H1 (cell line): ENCODE data around the gene ZNF143. TPM values are rescaled to one million over a fixed set of nuclear protein-coding genes. Genes with fewer than 3 reads are reported as not detected.

Source experiments
- KDM5A ChIP-seq: fragments of 200-600 bp; IDR thresholded peaks from 2 replicates; pipeline ENCODE4 v1.7.1; 2012; ENCODE audit warnings: mild to moderate bottlenecking, low read length, inconsistent platforms, mixed read lengths
- NRF1 ChIP-seq: IDR thresholded peaks from 2 replicates; pipeline ENCODE4 v1.6.1; 2011; ENCODE audit warnings: mild to moderate bottlenecking, low read depth, low read length, improper control_type of control experiment
- POU5F1 ChIP-seq: IDR thresholded peaks from 2 replicates; pipeline ENCODE4 v1.6.1; 2011; ENCODE audit warnings: low read depth, mild to moderate bottlenecking, low read length, moderate library complexity
- RBBP5 ChIP-seq: IDR thresholded peaks from 2 replicates; pipeline ENCODE4 v1.7.1; 2012; ENCODE audit warnings: low read depth, mild to moderate bottlenecking, inconsistent platforms, low read length, moderate library complexity, borderline replicate concordance
- RNF2 ChIP-seq: fragments of 200-900, 300-1000 bp; sonication (generic); IDR thresholded peaks from 2 replicates; pipeline ENCODE4 v1.7.1; 2016; ENCODE audit warnings: borderline replicate concordance, low read depth, mild to moderate bottlenecking, antibody characterized with exemption, low read length; ENCODE audit not compliant: poor library complexity, severe bottlenecking; ENCODE audit errors: missing control alignments
- SIN3A ChIP-seq, 2 experiments: IDR thresholded peaks in 1 of 2; conservative IDR thresholded peaks in 1 of 2; 2 replicates each; pipeline ENCODE4 v1.6.1; 2011 to 2012; ENCODE audit warnings: low read length in 2 of 2, improper control_type of control experiment in 1 of 2, low read depth in 1 of 2, mild to moderate bottlenecking in 1 of 2
- TAF7 ChIP-seq: optimal IDR thresholded peaks from 2 replicates; pipeline ENCODE3; 2011; ENCODE audit warnings: low read depth, mild to moderate bottlenecking, inconsistent platforms, low read length, moderate library complexity, borderline replicate concordance
- TCF12 ChIP-seq: IDR thresholded peaks from 2 replicates; pipeline ENCODE4 v1.6.1; 2011; ENCODE audit warnings: low read depth, mild to moderate bottlenecking, low read length
- polyA plus RNA-seq, 7 experiments: library from polyadenylated mRNA; depleted of rRNA in 3 of 7; stranded (reverse) in 5 of 7; unstranded in 2 of 7; fragments of >200 nt in 5 of 7; fragments of 200-250 nt in 2 of 7; gene quantifications; 1 replicate in 5 of 7; 2 replicates in 1 of 7; 4 replicates in 1 of 7; pipeline versions ENCODE4 v1.2.1 to v1.2.3, GENCODE V29; 2011 to 2013; ENCODE audit warnings: missing spikeins in 2 of 7, mixed read lengths in 2 of 7
- total RNA-seq: library from RNA; stranded (reverse); fragmentation: NEBNext Ultra II Directional; extraction: Animal tissue kit (Norgen Biotek cat#: 25700); gene quantifications from 2 replicates; pipeline ENCODE4 v1.2.1, GENCODE V29; 2021
- TF ChIP-seq, protein P1 (sequence below): fragments of 300-600 bp; sonication (generic); IDR thresholded peaks from 2 replicates; pipeline ENCODE4 v1.7.1; 2012; ENCODE audit warnings: low read length, moderate library complexity, mild to moderate bottlenecking, inconsistent platforms; ENCODE audit not compliant: insufficient replicate concordance

ZNF143 gene
- total and polyA plus RNA-seq, 2 of the 8 experiments (the other 6 are each of a cell fraction or from before 2014, with no cell fraction given), result 43.0 to 69.2 TPM

DNA sequence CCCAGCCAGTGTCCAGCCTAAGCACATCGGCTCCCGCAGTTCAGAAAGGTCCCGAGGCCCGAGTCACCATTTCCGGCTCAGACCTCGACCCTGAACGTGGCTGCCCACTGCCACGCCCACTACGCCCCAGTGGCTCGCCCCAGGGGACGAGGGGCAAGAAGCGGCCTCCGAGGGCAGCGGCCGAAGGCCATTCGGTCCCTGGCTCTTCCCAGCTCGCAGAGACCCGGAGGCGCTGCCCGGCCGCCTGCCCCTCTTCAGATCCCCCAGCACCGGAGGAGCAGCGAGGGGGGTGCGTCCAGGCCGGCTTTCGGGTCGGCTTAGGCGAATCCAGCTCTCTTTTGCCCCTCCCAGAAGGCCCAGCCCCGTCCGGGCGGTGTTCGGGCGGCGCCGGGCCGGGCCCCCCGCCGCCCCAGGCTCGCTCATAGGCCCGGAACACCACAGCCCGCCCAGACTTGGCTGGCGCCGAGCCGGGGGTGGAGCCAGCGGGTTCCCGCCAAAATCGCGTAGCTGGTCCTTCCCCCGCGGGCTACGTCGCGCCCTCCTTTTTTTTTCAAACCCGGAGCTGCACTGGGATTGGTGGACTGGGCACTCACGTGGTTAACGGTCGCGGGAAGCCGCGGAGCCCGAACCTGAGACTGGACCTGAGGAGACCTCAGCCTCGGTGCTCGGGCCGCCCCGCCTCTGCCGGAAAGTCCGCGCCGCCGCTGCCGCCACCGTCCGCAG lies 112.4 kb downstream of the ZNF143 start, which contains the start of gene WEE1 (continued):
- TF ChIP-seq, protein P1, sequence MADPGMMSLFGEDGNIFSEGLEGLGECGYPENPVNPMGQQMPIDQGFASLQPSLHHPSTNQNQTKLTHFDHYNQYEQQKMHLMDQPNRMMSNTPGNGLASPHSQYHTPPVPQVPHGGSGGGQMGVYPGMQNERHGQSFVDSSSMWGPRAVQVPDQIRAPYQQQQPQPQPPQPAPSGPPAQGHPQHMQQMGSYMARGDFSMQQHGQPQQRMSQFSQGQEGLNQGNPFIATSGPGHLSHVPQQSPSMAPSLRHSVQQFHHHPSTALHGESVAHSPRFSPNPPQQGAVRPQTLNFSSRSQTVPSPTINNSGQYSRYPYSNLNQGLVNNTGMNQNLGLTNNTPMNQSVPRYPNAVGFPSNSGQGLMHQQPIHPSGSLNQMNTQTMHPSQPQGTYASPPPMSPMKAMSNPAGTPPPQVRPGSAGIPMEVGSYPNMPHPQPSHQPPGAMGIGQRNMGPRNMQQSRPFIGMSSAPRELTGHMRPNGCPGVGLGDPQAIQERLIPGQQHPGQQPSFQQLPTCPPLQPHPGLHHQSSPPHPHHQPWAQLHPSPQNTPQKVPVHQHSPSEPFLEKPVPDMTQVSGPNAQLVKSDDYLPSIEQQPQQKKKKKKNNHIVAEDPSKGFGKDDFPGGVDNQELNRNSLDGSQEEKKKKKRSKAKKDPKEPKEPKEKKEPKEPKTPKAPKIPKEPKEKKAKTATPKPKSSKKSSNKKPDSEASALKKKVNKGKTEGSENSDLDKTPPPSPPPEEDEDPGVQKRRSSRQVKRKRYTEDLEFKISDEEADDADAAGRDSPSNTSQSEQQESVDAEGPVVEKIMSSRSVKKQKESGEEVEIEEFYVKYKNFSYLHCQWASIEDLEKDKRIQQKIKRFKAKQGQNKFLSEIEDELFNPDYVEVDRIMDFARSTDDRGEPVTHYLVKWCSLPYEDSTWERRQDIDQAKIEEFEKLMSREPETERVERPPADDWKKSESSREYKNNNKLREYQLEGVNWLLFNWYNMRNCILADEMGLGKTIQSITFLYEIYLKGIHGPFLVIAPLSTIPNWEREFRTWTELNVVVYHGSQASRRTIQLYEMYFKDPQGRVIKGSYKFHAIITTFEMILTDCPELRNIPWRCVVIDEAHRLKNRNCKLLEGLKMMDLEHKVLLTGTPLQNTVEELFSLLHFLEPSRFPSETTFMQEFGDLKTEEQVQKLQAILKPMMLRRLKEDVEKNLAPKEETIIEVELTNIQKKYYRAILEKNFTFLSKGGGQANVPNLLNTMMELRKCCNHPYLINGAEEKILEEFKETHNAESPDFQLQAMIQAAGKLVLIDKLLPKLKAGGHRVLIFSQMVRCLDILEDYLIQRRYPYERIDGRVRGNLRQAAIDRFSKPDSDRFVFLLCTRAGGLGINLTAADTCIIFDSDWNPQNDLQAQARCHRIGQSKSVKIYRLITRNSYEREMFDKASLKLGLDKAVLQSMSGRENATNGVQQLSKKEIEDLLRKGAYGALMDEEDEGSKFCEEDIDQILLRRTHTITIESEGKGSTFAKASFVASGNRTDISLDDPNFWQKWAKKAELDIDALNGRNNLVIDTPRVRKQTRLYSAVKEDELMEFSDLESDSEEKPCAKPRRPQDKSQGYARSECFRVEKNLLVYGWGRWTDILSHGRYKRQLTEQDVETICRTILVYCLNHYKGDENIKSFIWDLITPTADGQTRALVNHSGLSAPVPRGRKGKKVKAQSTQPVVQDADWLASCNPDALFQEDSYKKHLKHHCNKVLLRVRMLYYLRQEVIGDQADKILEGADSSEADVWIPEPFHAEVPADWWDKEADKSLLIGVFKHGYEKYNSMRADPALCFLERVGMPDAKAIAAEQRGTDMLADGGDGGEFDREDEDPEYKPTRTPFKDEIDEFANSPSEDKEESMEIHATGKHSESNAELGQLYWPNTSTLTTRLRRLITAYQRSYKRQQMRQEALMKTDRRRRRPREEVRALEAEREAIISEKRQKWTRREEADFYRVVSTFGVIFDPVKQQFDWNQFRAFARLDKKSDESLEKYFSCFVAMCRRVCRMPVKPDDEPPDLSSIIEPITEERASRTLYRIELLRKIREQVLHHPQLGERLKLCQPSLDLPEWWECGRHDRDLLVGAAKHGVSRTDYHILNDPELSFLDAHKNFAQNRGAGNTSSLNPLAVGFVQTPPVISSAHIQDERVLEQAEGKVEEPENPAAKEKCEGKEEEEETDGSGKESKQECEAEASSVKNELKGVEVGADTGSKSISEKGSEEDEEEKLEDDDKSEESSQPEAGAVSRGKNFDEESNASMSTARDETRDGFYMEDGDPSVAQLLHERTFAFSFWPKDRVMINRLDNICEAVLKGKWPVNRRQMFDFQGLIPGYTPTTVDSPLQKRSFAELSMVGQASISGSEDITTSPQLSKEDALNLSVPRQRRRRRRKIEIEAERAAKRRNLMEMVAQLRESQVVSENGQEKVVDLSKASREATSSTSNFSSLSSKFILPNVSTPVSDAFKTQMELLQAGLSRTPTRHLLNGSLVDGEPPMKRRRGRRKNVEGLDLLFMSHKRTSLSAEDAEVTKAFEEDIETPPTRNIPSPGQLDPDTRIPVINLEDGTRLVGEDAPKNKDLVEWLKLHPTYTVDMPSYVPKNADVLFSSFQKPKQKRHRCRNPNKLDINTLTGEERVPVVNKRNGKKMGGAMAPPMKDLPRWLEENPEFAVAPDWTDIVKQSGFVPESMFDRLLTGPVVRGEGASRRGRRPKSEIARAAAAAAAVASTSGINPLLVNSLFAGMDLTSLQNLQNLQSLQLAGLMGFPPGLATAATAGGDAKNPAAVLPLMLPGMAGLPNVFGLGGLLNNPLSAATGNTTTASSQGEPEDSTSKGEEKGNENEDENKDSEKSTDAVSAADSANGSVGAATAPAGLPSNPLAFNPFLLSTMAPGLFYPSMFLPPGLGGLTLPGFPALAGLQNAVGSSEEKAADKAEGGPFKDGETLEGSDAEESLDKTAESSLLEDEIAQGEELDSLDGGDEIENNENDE, result no peak
- peak; percentile 50 for TF ChIP-seq TAF7
- no peak for TF ChIP-seq KDM5A
- TF ChIP-seq RBBP5, result peak; percentile 41; the same call in 1 of the 2 replicates
- TF ChIP-seq TCF12, result no peak
- no peak for TF ChIP-seq RNF2
- TF ChIP-seq NRF1, result no peak
- no peak for TF ChIP-seq POU5F1
- TF ChIP-seq SIN3A (conservative IDR thresholded peaks at IDR 0.05 in 1 of 2, IDR thresholded peaks at IDR 0.05 in 1 of 2; ENCODE audit: low read depth in 1 of 2, low read length in 2 of 2), result peak; percentile 5 to 18; a peak in 1 of 4 replicates
